A549 (cell line): ENCODE measurements around the gene VDR. TPM values are rescaled to one million over a fixed set of nuclear protein-coding genes. Genes with fewer than 3 reads are reported as not detected.
A peak's percentile ranks its signal among the peaks of the same experiment; 100 is the strongest.

Source experiments
- ATAC-seq, 2 experiments: fragments of 200-7000 bp in 1 of 2; fragments of >200 bp in 1 of 2; cut with Nextera tagmentation in 1 of 2; cut with Tn5 transposase in 1 of 2; 3 replicates each; pipeline versions ENCODE4 v1.8.0 to v1.9.1; 2018 to 2020; ENCODE audit warnings: mild to moderate bottlenecking in 1 of 2, moderate library complexity in 1 of 2
- CTCF ChIA-PET: fragments of 300-600 bp; sonication (Branson Sonifier 250); formaldehyde crosslinking; extraction: SDS; loops from one replicate; lab custom pipeline; 2021; ENCODE audit warnings: antibody characterized with exemption, inconsistent platforms; lab: Yijun Ruan, JAX
- POLR2A ChIA-PET: fragments of 350-600 bp; formaldehyde crosslinking; extraction: SDS; loops from one replicate; lab custom pipeline; 2021; ENCODE audit warnings: antibody characterized with exemption, inconsistent platforms; lab: Yijun Ruan, JAX
- DNase-seq, 2 experiments: peaks; one replicate each; pipeline versions ENCODE4 v3.0.0 to v3.0.0-alpha.2; 2011 to 2016; ENCODE audit warnings: low read depth in 1 of 2, low spot score in 1 of 2
- FAIRE-seq: peaks from 2 replicates; lab custom pipeline; 2011; peaks lifted over from hg19 to GRCh38; lab: Jason Lieb, UNC
- H3K27ac ChIP-seq, 2 experiments: fragments of >200 bp; sonication (Bioruptor Twin); formaldehyde crosslinking; 3 replicates each; pipeline ENCODE4 v1.5.1; 2016 to 2017
- H3K4me1 ChIP-seq: fragments of >200 bp; sonication (Bioruptor Twin); formaldehyde crosslinking; 3 replicates; pipeline ENCODE4 v1.6.1; 2016
- H3K4me2 ChIP-seq: fragments of >200 bp; sonication (Bioruptor Twin); formaldehyde crosslinking; 3 replicates; pipeline ENCODE4 v1.6.1; 2016
- H3K4me3 ChIP-seq: fragments of >200 bp; sonication (Bioruptor Twin); formaldehyde crosslinking; 3 replicates; pipeline ENCODE4 v1.5.1; 2016
- H3K9me3 ChIP-seq: fragments of >200 bp; sonication (Bioruptor Twin); formaldehyde crosslinking; 3 replicates; pipeline ENCODE4 v1.6.1; 2016
- BHLHE40 ChIP-seq: IDR thresholded peaks from 2 replicates; pipeline ENCODE4 v1.6.1; 2012; ENCODE audit warnings: low read depth, low read length, inconsistent platforms
- CBX2 ChIP-seq: fragments of 200-600 bp; sonication (generic); IDR thresholded peaks from 2 replicates; pipeline ENCODE4 v1.6.1; 2016; ENCODE audit warnings: low read depth, mild to moderate bottlenecking, borderline replicate concordance
- CHD2 ChIP-seq: fragments of 150-350 bp; IDR thresholded peaks from 2 replicates; pipeline ENCODE4 v1.6.1; 2014; ENCODE audit warnings: low read length; ENCODE audit not compliant: partially characterized antibody
- CHD4 ChIP-seq: fragments of 200-600 bp; sonication (generic); IDR thresholded peaks from 2 replicates; pipeline ENCODE4 v1.6.1; 2016; ENCODE audit warnings: antibody characterized with exemption, mild to moderate bottlenecking, borderline replicate concordance
- E2F6 ChIP-seq: IDR thresholded peaks from 2 replicates; pipeline ENCODE4 v1.6.1; 2012; ENCODE audit warnings: low read depth, borderline replicate concordance
- EP300 ChIP-seq, 2 experiments: fragments of >200 bp; sonication (Bioruptor Twin); formaldehyde crosslinking; IDR thresholded peaks; 2 replicates in 1 of 2; 3 replicates in 1 of 2; pipeline ENCODE4 v1.6.1; 2016 to 2017
- ESRRA ChIP-seq: fragments of 150-350 bp; IDR thresholded peaks from 2 replicates; pipeline ENCODE4 v1.6.1; 2014; ENCODE audit warnings: mild to moderate bottlenecking, low read length, borderline replicate concordance
- FOXS1 ChIP-seq: fragments of 250-450 bp; sonication (Bioruptor Pico); IDR thresholded peaks from 2 replicates; pipeline ENCODE4 v1.5.0; 2020; ENCODE audit warnings: mild to moderate bottlenecking, moderate library complexity
- GATA3 ChIP-seq: IDR thresholded peaks from 2 replicates; pipeline ENCODE4 v1.6.1; 2012; ENCODE audit warnings: borderline replicate concordance
- HDAC2 ChIP-seq: fragments of 200-600 bp; sonication (generic); IDR thresholded peaks from 2 replicates; pipeline ENCODE4 v1.6.1; 2016
- HES2 ChIP-seq: fragments of >200 bp; sonication (Bioruptor Twin); formaldehyde crosslinking; IDR thresholded peaks from 2 replicates; pipeline ENCODE4 v1.6.1; 2016
- HOXA7 ChIP-seq: fragments of 250-450 bp; sonication (Bioruptor Pico); IDR thresholded peaks from 2 replicates; pipeline ENCODE4 v1.5.0; 2020; ENCODE audit warnings: mild to moderate bottlenecking, moderate library complexity
- JUN ChIP-seq, 2 experiments: fragments of >200 bp; sonication (Bioruptor Twin); formaldehyde crosslinking; IDR thresholded peaks; 2 replicates in 1 of 2; 3 replicates in 1 of 2; pipeline ENCODE4 v1.6.1; 2016 to 2017
- JUNB ChIP-seq: fragments of >200 bp; sonication (Bioruptor Twin); formaldehyde crosslinking; IDR thresholded peaks from 2 replicates; pipeline ENCODE4 v1.6.1; 2016
- MYC ChIP-seq: IDR thresholded peaks from 2 replicates; pipeline ENCODE4 v1.6.1; 2012; ENCODE audit warnings: mild to moderate bottlenecking, inconsistent platforms, low read length, improper control_type of control experiment, borderline replicate concordance
- NPAS2 ChIP-seq: fragments of 250-450 bp; sonication (Bioruptor Pico); IDR thresholded peaks from 2 replicates; pipeline ENCODE4 v1.8.0; 2022; ENCODE audit warnings: mild to moderate bottlenecking, moderate library complexity, borderline replicate concordance
- POLR2A ChIP-seq: IDR thresholded peaks from 2 replicates; pipeline ENCODE4 v1.6.1; 2012; ENCODE audit warnings: mild to moderate bottlenecking, low read length
- RARB ChIP-seq: fragments of 250-450 bp; sonication (Bioruptor Pico); IDR thresholded peaks from 2 replicates; pipeline ENCODE4 v1.8.0; 2021; ENCODE audit warnings: mild to moderate bottlenecking, moderate library complexity
- RFX5 ChIP-seq: fragments of 450-650 bp; IDR thresholded peaks from 2 replicates; pipeline ENCODE4 v1.7.1; 2014; ENCODE audit warnings: antibody characterized with exemption, mild to moderate bottlenecking, moderate library complexity
- SMC3 ChIP-seq: fragments of >200 bp; sonication (Bioruptor Twin); formaldehyde crosslinking; IDR thresholded peaks from 3 replicates; pipeline ENCODE4 v1.6.1; 2018; ENCODE audit warnings: inconsistent platforms
- SREBF2 ChIP-seq: fragments of 450-650 bp; IDR thresholded peaks from 2 replicates; pipeline ENCODE4 v1.6.1; 2014; ENCODE audit warnings: mild to moderate bottlenecking, moderate library complexity
- TP53 ChIP-seq: fragments of 250-450 bp; sonication (Bioruptor Pico); IDR thresholded peaks from 2 replicates; pipeline ENCODE4 v1.5.0; 2021; ENCODE audit warnings: mild to moderate bottlenecking, moderate library complexity
- ZC3H11A ChIP-seq: fragments of 450-650 bp; IDR thresholded peaks from 2 replicates; pipeline ENCODE4 v1.6.1; 2014; ENCODE audit warnings: antibody characterized with exemption, mild to moderate bottlenecking
- WGBS: methylation state at CpG from one replicate; pipeline ENCODE4 v1.1.6; 2017; ENCODE audit errors: missing lambda C conversion rate; 5-methylcytosine and 5-hydroxymethylcytosine counted together
- polyA plus RNA-seq, 4 experiments: library from polyadenylated mRNA; depleted of rRNA in 3 of 4; stranded (reverse); fragments of >200 nt; fragmentation: RNase III in 1 of 4; extraction: RNeasy Plus Mini Kit Qiagen cat#74134 plus additional on column Dnase treatment in 1 of 4; gene quantifications; 2 replicates in 3 of 4; 3 replicates in 1 of 4; pipeline ENCODE4 v1.2.3, GENCODE V29; 2011 to 2017
- TF ChIP-seq, protein P1 (sequence below): fragments of 250-450 bp; sonication (Bioruptor Pico); IDR thresholded peaks from 2 replicates; pipeline ENCODE4 v1.5.0; 2021; ENCODE audit warnings: mild to moderate bottlenecking, moderate library complexity, borderline replicate concordance
- TF ChIP-seq, protein P2 (sequence below): IDR thresholded peaks from 2 replicates; pipeline ENCODE4 v1.6.1; 2012

VDR gene
- polyA plus RNA-seq, 2 of the 4 experiments (the other 2 are of a cell fraction): 1.9 to 2.1 TPM

GRCh38 chr12:47835006-47835830 lies 69.6 kb downstream of the VDR start:
- H3K27ac ChIP-seq: 0 out of 6 replicates have a peak overlapping the region, but pooled peaks of 1 of the 2 experiments have one; percentile 15
- CTCF ChIA-PET: interaction anchor here (0.6 to 31.0 kb wide), 9 partner anchors 8 to 128 kb away, joined by 3 to 1532 read pairs (median 111); partner anchors contain the start of genes HDAC7, RPAP3, SLC48A1 and TMEM106C
- H3K4me3 ChIP-seq: no peak overlapping the region
- no peak for DNase-seq
- WGBS: 90% methylated on average over 11 of the region's 12 CpGs
- H3K9me3 ChIP-seq: no peaks in the 10 kb centered on the region
- no peak for ATAC-seq
- H3K4me1 ChIP-seq: 0 out of 3 replicates have a peak, but pooled peaks cover 3% of the 10 kb centered on the region
- no peak overlapping the region for H3K4me2 ChIP-seq
- TF ChIP-seq JUN (IDR thresholded peaks at IDR 0.05) (no peak), EP300 (IDR thresholded peaks at IDR 0.05) (no peak), TP53 (CRISPR knock-in tag) (no peak), HES2 (no peak), ESRRA (no peak), HOXA7 (CRISPR knock-in tag) (no peak), CHD2 (no peak), GATA3 (no peak), SMC3 (no peak), CBX2 (no peak), SREBF2 (no peak), BHLHE40 (no peak), NPAS2 (no peak), POLR2A (no peak), JUNB (no peak)
- TF ChIP-seq, protein P1, sequence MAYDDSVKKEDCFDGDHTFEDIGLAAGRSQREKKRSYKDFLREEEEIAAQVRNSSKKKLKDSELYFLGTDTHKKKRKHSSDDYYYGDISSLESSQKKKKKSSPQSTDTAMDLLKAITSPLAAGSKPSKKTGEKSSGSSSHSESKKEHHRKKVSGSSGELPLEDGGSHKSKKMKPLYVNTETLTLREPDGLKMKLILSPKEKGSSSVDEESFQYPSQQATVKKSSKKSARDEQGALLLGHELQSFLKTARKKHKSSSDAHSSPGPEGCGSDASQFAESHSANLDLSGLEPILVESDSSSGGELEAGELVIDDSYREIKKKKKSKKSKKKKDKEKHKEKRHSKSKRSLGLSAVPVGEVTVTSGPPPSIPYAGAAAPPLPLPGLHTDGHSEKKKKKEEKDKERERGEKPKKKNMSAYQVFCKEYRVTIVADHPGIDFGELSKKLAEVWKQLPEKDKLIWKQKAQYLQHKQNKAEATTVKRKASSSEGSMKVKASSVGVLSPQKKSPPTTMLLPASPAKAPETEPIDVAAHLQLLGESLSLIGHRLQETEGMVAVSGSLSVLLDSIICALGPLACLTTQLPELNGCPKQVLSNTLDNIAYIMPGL (CRISPR knock-in tag): no peak
- POLR2A ChIA-PET: interaction anchor here (0.9 to 1.0 kb wide), 2 partner anchors 14 to 33 kb away, joined by 3 to 4 read pairs; no protein-coding TSS in a partner anchor
- FAIRE-seq: no peak

GRCh38 chr12:47834199-47834903 lies 70.4 kb downstream of the VDR start:
- CTCF ChIA-PET: interaction anchor here (0.6 to 31.0 kb wide), 9 partner anchors 7 to 1339 kb away, joined by 3 to 1532 read pairs (median 111); partner anchors contain the start of genes HDAC7, RAPGEF3, RPAP3 and SLC48A1

More at GRCh38 chr12:47834199-47834903, 70.4 kb downstream of the VDR start:
- peak overlapping the region in 1 of 2 experiments; percentile 15; a peak in 1 of 6 replicates for H3K27ac ChIP-seq
- no peak for TF ChIP-seq HES2
- no peak for TF ChIP-seq BHLHE40
- TF ChIP-seq ZC3H11A: no peak
- TF ChIP-seq CBX2: no peak
- TF ChIP-seq, protein P2, sequence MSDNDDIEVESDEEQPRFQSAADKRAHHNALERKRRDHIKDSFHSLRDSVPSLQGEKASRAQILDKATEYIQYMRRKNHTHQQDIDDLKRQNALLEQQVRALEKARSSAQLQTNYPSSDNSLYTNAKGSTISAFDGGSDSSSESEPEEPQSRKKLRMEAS: no peak
- TF ChIP-seq RFX5: no peak
- no peak for TF ChIP-seq CHD4
- no peak for TF ChIP-seq HDAC2
- no peak for TF ChIP-seq MYC
- no peak for TF ChIP-seq SMC3
- TF ChIP-seq E2F6: no peak
- no peak for TF ChIP-seq FOXS1 (CRISPR knock-in tag)
- TF ChIP-seq EP300 (IDR thresholded peaks at IDR 0.05): no peak
- TF ChIP-seq RARB (CRISPR knock-in tag): no peak
- H3K4me1 ChIP-seq: peaks cover 6% of the 10 kb centered on the region
- no peak for ATAC-seq
- FAIRE-seq: no peak
- POLR2A ChIA-PET: no interaction called here
- H3K4me2 ChIP-seq: no peak overlapping the region
- no peak overlapping the region for H3K4me3 ChIP-seq
- DNase-seq: no peak
- 84% methylated on average over 8 of the region's 8 CpGs for WGBS
- no peaks in the 10 kb centered on the region for H3K9me3 ChIP-seq
